Esophagus squamous epithelium (tissue), 5 donors: ENCODE measurements around the gene STRBP. TPM values are rescaled to one million over a fixed set of nuclear protein-coding genes. Genes with fewer than 3 reads are reported as not detected.

ENCODE experiments used
- DNase-seq: peaks from one replicate; lab custom pipeline; 2025; lab: John Stamatoyannopoulos, UW
- H3K27ac ChIP-seq, 4 donors: fragments of 200-600 bp; sonication (generic); one replicate each; pipeline ENCODE4 v1.5.1; 2016 to 2019; ENCODE audit warnings: mild to moderate bottlenecking in 1 of 4
- H3K27me3 ChIP-seq, 4 donors: fragments of 200-600 bp; sonication (generic); 1 replicate in 3 of 4; 2 replicates in 1 of 4; pipeline versions ENCODE4 v1.5.1 to v1.6.0; 2017 to 2021; ENCODE audit warnings: antibody characterized with exemption in 1 of 4
- H3K36me3 ChIP-seq, 3 donors: fragments of 200-600 bp; sonication (generic); one replicate each; pipeline ENCODE4 v1.5.1; 2016 to 2019
- H3K4me1 ChIP-seq, 3 donors: fragments of 200-600 bp; sonication (generic); one replicate each; pipeline ENCODE4 v1.5.1; 2017 to 2019
- H3K4me3 ChIP-seq, 4 donors: fragments of 200-600 bp; sonication (generic); 1 replicate in 3 of 4; 2 replicates in 1 of 4; pipeline ENCODE4 v1.5.1; 2016 to 2019; ENCODE audit warnings: mild to moderate bottlenecking in 2 of 4, moderate library complexity in 1 of 4
- H3K9me3 ChIP-seq, 3 donors: fragments of 200-600 bp; sonication (generic); one replicate each; pipeline ENCODE4 v1.5.1; 2016 to 2019
- POLR2A ChIP-seq, 4 donors: fragments of 450-650 bp; IDR thresholded peaks; one replicate each; pipeline ENCODE4 v1.6.1; 2017; ENCODE audit warnings: antibody characterized with exemption in 4 of 4, mild to moderate bottlenecking in 4 of 4, moderate library complexity in 3 of 4
- WGBS, 2 donors: methylation state at CpG; one replicate each; pipeline ENCODE4 v1.1.5; 2018; 5-methylcytosine and 5-hydroxymethylcytosine counted together
- intact Hi-C: fragments of 100-400 bp; cut with DNase I; formaldehyde crosslinking; loops from one replicate; pipeline ENCODE4 v1.15.0; 2022
- total RNA-seq, 4 donors: library from RNA; depleted of rRNA; stranded (reverse); fragments of >200 nt; gene quantifications; one replicate each; pipeline ENCODE4 v1.1.0, GENCODE V29; 2016
- TF ChIP-seq, protein P1 (sequence below), 6 experiments: fragments of 450-650 bp in 4 of 6; fragments of 200-600 bp in 2 of 6; sonication (generic) in 2 of 6; IDR thresholded peaks; one replicate each; pipeline ENCODE4 v1.5.1; 2016 to 2019; ENCODE audit warnings: antibody characterized with exemption in 6 of 6, mild to moderate bottlenecking in 4 of 6, moderate library complexity in 4 of 6
- donor health status: DM: yes; HTN: yes; CAD: no.

STRBP gene
- total RNA-seq, 4 donors from 2014 or later, result 22.7 to 26.1 (median 23.6) TPM

DNA sequence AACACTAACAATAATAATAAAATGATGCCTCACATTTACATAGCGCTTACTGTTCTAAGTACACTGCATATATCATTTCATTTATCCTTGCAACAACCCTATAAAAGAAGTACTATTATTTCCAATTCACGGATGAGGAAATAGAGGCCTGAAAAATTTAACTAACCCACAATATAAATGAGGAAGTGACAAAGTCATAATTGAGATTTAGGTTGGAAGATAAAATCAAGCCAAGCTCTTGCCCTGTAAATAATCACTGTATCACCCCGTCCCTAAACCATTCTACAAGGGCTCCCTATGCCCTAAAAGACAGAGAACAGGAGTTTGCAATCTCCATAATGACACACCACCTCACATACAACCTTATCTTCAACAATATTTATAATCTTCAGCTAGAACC, 49.6 kb downstream of the STRBP start:
- intact Hi-C loops, result no loop called here
- DNase-seq, result no peak
- Histone ChIP-seq H3K4me1 (peaks cover 0 to 10% (median 0%) of the 10 kb centered on the region in 3 donors), H3K36me3 (peaks cover 0 to 6% (median 0%) of the 10 kb centered on the region in 3 donors), H3K9me3 (no peaks in the 10 kb centered on the region), H3K27ac (no peak overlapping the region), H3K27me3 (no peaks in the 10 kb centered on the region), H3K4me3 (no peak overlapping the region)
- TF ChIP-seq, protein P1, sequence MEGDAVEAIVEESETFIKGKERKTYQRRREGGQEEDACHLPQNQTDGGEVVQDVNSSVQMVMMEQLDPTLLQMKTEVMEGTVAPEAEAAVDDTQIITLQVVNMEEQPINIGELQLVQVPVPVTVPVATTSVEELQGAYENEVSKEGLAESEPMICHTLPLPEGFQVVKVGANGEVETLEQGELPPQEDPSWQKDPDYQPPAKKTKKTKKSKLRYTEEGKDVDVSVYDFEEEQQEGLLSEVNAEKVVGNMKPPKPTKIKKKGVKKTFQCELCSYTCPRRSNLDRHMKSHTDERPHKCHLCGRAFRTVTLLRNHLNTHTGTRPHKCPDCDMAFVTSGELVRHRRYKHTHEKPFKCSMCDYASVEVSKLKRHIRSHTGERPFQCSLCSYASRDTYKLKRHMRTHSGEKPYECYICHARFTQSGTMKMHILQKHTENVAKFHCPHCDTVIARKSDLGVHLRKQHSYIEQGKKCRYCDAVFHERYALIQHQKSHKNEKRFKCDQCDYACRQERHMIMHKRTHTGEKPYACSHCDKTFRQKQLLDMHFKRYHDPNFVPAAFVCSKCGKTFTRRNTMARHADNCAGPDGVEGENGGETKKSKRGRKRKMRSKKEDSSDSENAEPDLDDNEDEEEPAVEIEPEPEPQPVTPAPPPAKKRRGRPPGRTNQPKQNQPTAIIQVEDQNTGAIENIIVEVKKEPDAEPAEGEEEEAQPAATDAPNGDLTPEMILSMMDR (IDR thresholded peaks at IDR 0.05), result no peak
- TF ChIP-seq POLR2A (IDR thresholded peaks at IDR 0.05), result no peak
- WGBS, 2 donors, result 76 to 88% methylated on average over 3 of the region's 3 CpGs

DNA sequence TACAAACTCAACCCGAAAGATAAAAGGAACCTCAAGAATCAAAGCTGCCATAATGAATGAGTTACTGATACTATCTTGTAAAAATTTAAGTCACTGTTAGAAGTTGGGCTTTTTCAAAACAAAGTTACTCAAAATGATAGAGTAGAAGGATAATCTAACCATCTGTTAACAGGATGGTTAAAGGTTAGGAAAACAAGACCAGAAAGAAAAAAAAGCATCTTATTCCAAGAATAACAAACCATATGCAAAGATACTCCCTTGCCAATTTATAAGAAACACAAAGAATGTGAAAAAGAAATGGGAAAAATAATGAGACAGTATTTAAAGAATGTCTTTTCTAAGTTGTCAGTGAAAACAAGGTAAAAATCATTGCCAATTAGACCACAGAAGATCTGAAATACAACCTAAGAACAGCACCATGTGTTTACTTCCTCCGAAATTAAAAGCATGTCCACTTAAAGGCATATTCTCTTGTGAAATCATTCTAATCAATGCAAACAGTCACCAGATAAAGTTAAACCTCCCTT, 51.2 kb downstream of the STRBP start:
- Histone ChIP-seq H3K9me3 (no peaks in the 10 kb centered on the region), H3K27me3 (no peaks in the 10 kb centered on the region), H3K27ac (no peak overlapping the region), H3K36me3 (peaks cover 0 to 6% (median 0%) of the 10 kb centered on the region in 3 donors), H3K4me3 (no peak overlapping the region), H3K4me1 (peaks cover 0 to 7% (median 0%) of the 10 kb centered on the region in 3 donors)
- TF ChIP-seq POLR2A (IDR thresholded peaks at IDR 0.05), result no peak
- TF ChIP-seq, protein P1 (IDR thresholded peaks at IDR 0.05), result no peak
- intact Hi-C loops, result no loop called here
- DNase-seq, result no peak
- WGBS, 2 donors, result 62 to 65% methylated on average over 2 of the region's 2 CpGs

DNA sequence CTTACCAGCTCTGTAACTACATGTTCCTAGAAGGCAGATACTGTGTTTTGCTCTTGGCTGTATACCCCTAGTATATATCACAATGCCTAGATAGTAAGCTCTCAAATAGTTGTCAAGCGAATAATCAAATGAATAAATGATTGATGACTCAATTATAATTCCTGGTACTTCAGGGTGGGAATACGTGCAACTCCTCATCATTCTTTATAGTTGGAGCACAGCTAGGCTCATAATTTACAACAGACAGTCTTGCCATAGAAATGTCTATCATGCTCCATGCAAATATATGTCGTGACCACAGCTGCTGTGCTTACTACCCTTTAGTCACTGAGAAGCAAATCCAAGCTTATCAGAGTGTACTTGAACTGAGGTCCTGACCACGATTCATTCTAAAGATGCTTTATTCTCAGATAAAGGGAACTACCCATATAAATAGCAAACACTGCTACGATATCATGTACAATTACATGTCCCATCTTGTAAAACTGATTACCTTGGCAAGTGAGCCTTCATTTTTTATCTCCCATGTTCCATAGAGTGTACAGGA, 52.1 kb downstream of the STRBP start:
- Histone ChIP-seq H3K4me1 (peaks cover 0 to 7% (median 0%) of the 10 kb centered on the region in 3 donors), H3K27me3 (no peaks in the 10 kb centered on the region), H3K27ac (no peak overlapping the region), H3K4me3 (no peak overlapping the region), H3K9me3 (no peaks in the 10 kb centered on the region), H3K36me3 (no peaks in the 10 kb centered on the region)
- DNase-seq, result no peak
- TF ChIP-seq POLR2A (IDR thresholded peaks at IDR 0.05), result no peak
- TF ChIP-seq, protein P1 (IDR thresholded peaks at IDR 0.05), result no peak
- intact Hi-C loops, result no loop called here
- 43 to 66% methylated on average over 5 of the region's 5 CpGs for WGBS, 2 donors

DNA sequence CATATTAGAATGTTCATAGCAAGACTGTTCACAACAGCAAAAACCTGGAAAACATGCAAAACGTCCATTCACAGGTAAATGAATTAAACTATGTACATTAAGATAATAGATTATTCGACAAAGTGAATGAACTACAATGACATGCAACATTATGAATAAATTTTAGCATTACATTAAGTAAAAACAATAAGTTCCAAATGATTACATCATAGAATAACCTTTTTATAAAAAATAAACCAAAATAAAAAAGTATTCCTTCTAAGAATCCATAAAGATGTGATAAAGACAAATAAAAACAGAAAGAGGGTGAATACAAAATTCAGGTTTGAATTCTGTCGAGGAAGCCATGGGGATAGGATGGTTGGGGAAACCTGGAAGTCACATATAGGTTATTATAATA, 57.3 kb downstream of the STRBP start:
- Histone ChIP-seq H3K27me3 (no peaks in the 10 kb centered on the region), H3K9me3 (no peaks in the 10 kb centered on the region), H3K27ac (no peak overlapping the region), H3K4me3 (no peak overlapping the region), H3K36me3 (no peaks in the 10 kb centered on the region), H3K4me1 (peaks cover 0 to under 1% (median 0%) of the 10 kb centered on the region in 3 donors)
- whole genome bisulfite sequencing, 2 donors, result 92 to 97% methylated on average over 3 of the region's 3 CpGs
- TF ChIP-seq, protein P1 (IDR thresholded peaks at IDR 0.05), result no peak
- no peak for TF ChIP-seq POLR2A (IDR thresholded peaks at IDR 0.05)
- intact Hi-C loops, result no loop called here
- DNase-seq, result no peak

DNA sequence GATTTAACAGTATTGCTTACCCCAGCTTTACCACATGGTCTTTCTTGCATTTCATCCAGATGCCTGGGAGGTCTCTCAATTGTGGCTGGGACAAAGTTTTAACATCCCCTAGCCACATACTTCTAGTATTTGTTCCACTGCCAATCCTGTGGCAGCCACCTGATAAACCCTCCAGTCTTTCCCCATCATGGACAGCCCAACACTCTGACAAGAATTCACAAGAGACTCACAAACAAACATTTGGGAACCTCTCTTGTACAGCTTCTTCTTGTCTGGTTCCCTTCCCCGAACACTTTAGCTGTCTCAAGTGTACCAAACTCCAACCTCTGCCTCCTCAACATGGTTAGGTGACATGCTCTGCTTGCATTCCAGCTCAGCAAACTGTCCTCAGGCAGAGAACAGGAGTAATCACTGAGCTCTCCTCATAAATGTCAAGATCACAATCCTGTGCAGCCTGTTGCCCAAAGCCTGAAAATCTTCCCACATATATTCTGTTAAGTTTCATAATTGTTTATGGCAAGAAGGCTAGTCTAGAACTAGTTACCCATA, 59.7 kb downstream of the STRBP start:
- WGBS, 2 donors, result 77 to 91% methylated on average over 1 of the region's 1 CpG
- TF ChIP-seq, protein P1 (IDR thresholded peaks at IDR 0.05), result no peak
- TF ChIP-seq POLR2A (IDR thresholded peaks at IDR 0.05), result no peak
- H3K9me3 ChIP-seq, result no peaks in the 10 kb centered on the region
- no peaks in the 10 kb centered on the region for H3K4me1 ChIP-seq
- H3K27ac ChIP-seq, result no peak overlapping the region
- H3K27me3 ChIP-seq, result no peaks in the 10 kb centered on the region
- peaks cover 0 to 1% (median 0%) of the 10 kb centered on the region in 3 donors for H3K36me3 ChIP-seq
- intact Hi-C loops, result no loop called here
- no peak overlapping the region for H3K4me3 ChIP-seq
- no peak for DNase-seq
